RWPE1 (cell line): ENCODE results near the gene PARD6B.
"Not testable (repeated sequence)": the region's sequence is repeated elsewhere in the genome, so short reads cannot be mapped to it uniquely, and the experiment has no call there.

Experiments
- CTCF ChIA-PET: fragments of 350-600 bp; sonication (Branson Sonifier 250); formaldehyde crosslinking; extraction: SDS; loops from one replicate; lab custom pipeline; 2021; lab: Yijun Ruan, JAX
- POLR2A ChIA-PET: fragments of 400-600 bp; formaldehyde crosslinking; extraction: SDS; loops from one replicate; lab custom pipeline; 2020; ENCODE audit warnings: antibody characterized with exemption; ENCODE audit not compliant: low non-redundant PET; lab: Yijun Ruan, JAX
- DNase-seq: peaks from one replicate; pipeline ENCODE4 v3.0.0; 2012; ENCODE audit warnings: low spot score
- H3K27ac ChIP-seq: fragments of 450-650 bp; 2 replicates; pipeline ENCODE4 v1.5.1; 2017
- CTCF ChIP-seq: fragments of 450-650 bp; conservative IDR thresholded peaks from 2 replicates; pipeline ENCODE4 v1.5.1; 2017; ENCODE audit warnings: low read depth, mild to moderate bottlenecking

Gene PARD6B

GRCh38 chr20:50693001-50693400 lies 38.4 kb upstream of the PARD6B start:
- no peak overlapping the region for H3K27ac ChIP-seq
- ChIA-PET POLR2A (interaction anchor here (0.5 kb wide), 1 partner anchor 1238 kb away, joined by 3 read pairs; no protein-coding TSS in a partner anchor), CTCF (interaction anchor here (0.6 to 0.7 kb wide), 3 partner anchors 55 to 105 kb away, joined by 3 to 5 read pairs (median 5); partner anchors contain the start of gene BCAS4)
- no peak for TF ChIP-seq CTCF
- DNase-seq, result no peak

- TF ChIP-seq CTCF, result no peak
- POLR2A ChIA-PET, result no interaction called here
- CTCF ChIA-PET, result interaction anchor here (0.9 kb wide), 1 partner anchor 15 kb away, joined by 3 read pairs; no protein-coding TSS in a partner anchor
- no peak for DNase-seq
- H3K27ac ChIP-seq, result no peak overlapping the region
Measured at GRCh38 chr20:50694379-50695134, 36.8 kb upstream of the PARD6B start.

GRCh38 chr20:50695135-50695872 lies 36.1 kb upstream of the PARD6B start:
- POLR2A ChIA-PET, result no interaction called here
- no peak overlapping the region for H3K27ac ChIP-seq
- CTCF ChIA-PET, result interaction anchor here (0.6 to 1.5 kb wide), 6 partner anchors 9 to 107 kb away, joined by 3 to 5 read pairs (median 4); no protein-coding TSS in a partner anchor
- no peak for DNase-seq
- no peak for TF ChIP-seq CTCF

- H3K27ac ChIP-seq, CTCF ChIA-PET, DNase-seq, POLR2A ChIA-PET: not testable (repeated sequence)
Measured at GRCh38 chr20:50698255-50698654, 33.1 kb upstream of the PARD6B start.

- ChIA-PET POLR2A (no interaction called here), CTCF (no interaction called here)
- DNase-seq, result no peak
- no peak overlapping the region for H3K27ac ChIP-seq
- TF ChIP-seq CTCF, result no peak
Measured at GRCh38 chr20:50699688-50700087, 31.7 kb upstream of the PARD6B start.

- no peak for TF ChIP-seq CTCF
- ChIA-PET POLR2A (no interaction called here), CTCF (interaction anchor here (0.6 kb wide), 1 partner anchor 595 kb away, joined by 5 read pairs; no protein-coding TSS in a partner anchor)
- no peak for DNase-seq
- H3K27ac ChIP-seq, result no peak overlapping the region
Measured at GRCh38 chr20:50701041-50701963, 30.1 kb upstream of the PARD6B start.

- ChIA-PET CTCF (interaction anchor here (0.6 to 1.4 kb wide), 3 partner anchors 45 to 682 kb away, joined by 3 to 4 read pairs (median 3); no protein-coding TSS in a partner anchor), POLR2A (interaction anchor here (0.5 kb wide), 1 partner anchor 63 kb away, joined by 3 read pairs; no protein-coding TSS in a partner anchor)
- not testable (repeated sequence) for H3K27ac ChIP-seq, DNase-seq
Measured at GRCh38 chr20:50703651-50704438, 27.5 kb upstream of the PARD6B start.
